ENCODE data around the gene MAP1A.

MAP1A gene

GRCh38 chr15:43522247-43522646 lies 4.8 kb downstream of the MAP1A start:
- no peak overlapping the region for H3K4me3 ChIP-seq (ENCODE audit: insufficient read depth, low read depth, low read length)
- no peaks in the 10 kb centered on the region for H3K9me3 ChIP-seq (ENCODE audit: control insufficient read depth, low read length)
- peaks cover 31% of the 10 kb centered on the region for H3K36me3 ChIP-seq (ENCODE audit: control insufficient read depth, insufficient read depth, low read length)
- H3K4me1 ChIP-seq (ENCODE audit: control insufficient read depth, insufficient read depth, low read length), result peaks cover 24% of the 10 kb centered on the region
- WGBS, 2 experiments, result 93% methylated on average over 9 of the region's 9 CpGs
- H3K27ac ChIP-seq (ENCODE audit: insufficient read depth, low read depth, low read length, poor library complexity, severe bottlenecking), result no peak overlapping the region
- H3K27me3 ChIP-seq (ENCODE audit: control insufficient read depth, insufficient read depth, low read length, poor library complexity, severe bottlenecking), result no peaks in the 10 kb centered on the region

GRCh38 chr15:43523646-43524045 lies 6.2 kb downstream of the MAP1A start:
- H3K9me3 ChIP-seq (ENCODE audit: control insufficient read depth, low read length), result no peaks in the 10 kb centered on the region
- 95 to 96% methylated on average over 7 of the region's 7 CpGs for WGBS, 2 experiments
- peaks cover 31% of the 10 kb centered on the region for H3K36me3 ChIP-seq (ENCODE audit: control insufficient read depth, insufficient read depth, low read length)
- no peaks in the 10 kb centered on the region for H3K27me3 ChIP-seq (ENCODE audit: control insufficient read depth, insufficient read depth, low read length, poor library complexity, severe bottlenecking)
- H3K4me3 ChIP-seq (ENCODE audit: insufficient read depth, low read depth, low read length), result no peak overlapping the region
- H3K27ac ChIP-seq (ENCODE audit: insufficient read depth, low read depth, low read length, poor library complexity, severe bottlenecking), result no peak overlapping the region
- peaks cover 17% of the 10 kb centered on the region for H3K4me1 ChIP-seq (ENCODE audit: control insufficient read depth, insufficient read depth, low read length)

- no peaks in the 10 kb centered on the region for H3K27me3 ChIP-seq (ENCODE audit: control insufficient read depth, insufficient read depth, low read length, poor library complexity, severe bottlenecking)
- H3K4me3 ChIP-seq (ENCODE audit: insufficient read depth, low read depth, low read length), result no peak overlapping the region
- H3K36me3 ChIP-seq (ENCODE audit: control insufficient read depth, insufficient read depth, low read length), result peaks cover 31% of the 10 kb centered on the region
- peaks cover 10% of the 10 kb centered on the region for H3K4me1 ChIP-seq (ENCODE audit: control insufficient read depth, insufficient read depth, low read length)
- 88 to 92% methylated on average over 4 of the region's 4 CpGs for WGBS, 2 experiments
- no peaks in the 10 kb centered on the region for H3K9me3 ChIP-seq (ENCODE audit: control insufficient read depth, low read length)
- H3K27ac ChIP-seq (ENCODE audit: insufficient read depth, low read depth, low read length, poor library complexity, severe bottlenecking), result no peak overlapping the region
Observed at GRCh38 chr15:43524254-43524845, 6.9 kb downstream of the MAP1A start.

GRCh38 chr15:43525131-43525530 lies 7.7 kb downstream of the MAP1A start:
- WGBS, 2 experiments, result 92 to 94% methylated on average over 4 of the region's 4 CpGs
- Histone ChIP-seq H3K4me1 (ENCODE audit: control insufficient read depth, insufficient read depth, low read length) (peaks cover 8% of the 10 kb centered on the region), H3K9me3 (ENCODE audit: control insufficient read depth, low read length) (no peaks in the 10 kb centered on the region), H3K27me3 (ENCODE audit: control insufficient read depth, insufficient read depth, low read length, poor library complexity, severe bottlenecking) (no peaks in the 10 kb centered on the region), H3K4me3 (ENCODE audit: insufficient read depth, low read depth, low read length) (no peak overlapping the region), H3K36me3 (ENCODE audit: control insufficient read depth, insufficient read depth, low read length) (peaks cover 31% of the 10 kb centered on the region), H3K27ac (ENCODE audit: insufficient read depth, low read depth, low read length, poor library complexity, severe bottlenecking) (no peak overlapping the region)

GRCh38 chr15:43526261-43526930 lies 9.0 kb downstream of the MAP1A start:
- H3K36me3 ChIP-seq (ENCODE audit: control insufficient read depth, insufficient read depth, low read length), result peaks cover 28% of the 10 kb centered on the region
- peaks cover 16% of the 10 kb centered on the region for H3K4me1 ChIP-seq (ENCODE audit: control insufficient read depth, insufficient read depth, low read length)
- H3K27me3 ChIP-seq (ENCODE audit: control insufficient read depth, insufficient read depth, low read length, poor library complexity, severe bottlenecking), result no peaks in the 10 kb centered on the region
- H3K4me3 ChIP-seq (ENCODE audit: insufficient read depth, low read depth, low read length), result no peak overlapping the region
- H3K27ac ChIP-seq (ENCODE audit: insufficient read depth, low read depth, low read length, poor library complexity, severe bottlenecking), result no peak overlapping the region
- 92 to 94% methylated on average over 11 of the region's 11 CpGs for WGBS, 2 experiments
- no peaks in the 10 kb centered on the region for H3K9me3 ChIP-seq (ENCODE audit: control insufficient read depth, low read length)

GRCh38 chr15:43527016-43527801 lies 9.8 kb downstream of the MAP1A start:
- Histone ChIP-seq H3K4me3 (ENCODE audit: insufficient read depth, low read depth, low read length) (no peak overlapping the region), H3K9me3 (ENCODE audit: control insufficient read depth, low read length) (no peaks in the 10 kb centered on the region), H3K27me3 (ENCODE audit: control insufficient read depth, insufficient read depth, low read length, poor library complexity, severe bottlenecking) (no peaks in the 10 kb centered on the region), H3K27ac (ENCODE audit: insufficient read depth, low read depth, low read length, poor library complexity, severe bottlenecking) (no peak overlapping the region), H3K36me3 (ENCODE audit: control insufficient read depth, insufficient read depth, low read length) (peaks cover 20% of the 10 kb centered on the region), H3K4me1 (ENCODE audit: control insufficient read depth, insufficient read depth, low read length) (peaks cover 22% of the 10 kb centered on the region)
- WGBS, 2 experiments, result 89 to 92% methylated on average over 8 to 9 of the region's 9 CpGs

GRCh38 chr15:43527802-43528541 lies 10.6 kb downstream of the MAP1A start:
- no peaks in the 10 kb centered on the region for H3K9me3 ChIP-seq (ENCODE audit: control insufficient read depth, low read length)
- H3K4me1 ChIP-seq (ENCODE audit: control insufficient read depth, insufficient read depth, low read length), result peaks cover 22% of the 10 kb centered on the region
- no peaks in the 10 kb centered on the region for H3K27me3 ChIP-seq (ENCODE audit: control insufficient read depth, insufficient read depth, low read length, poor library complexity, severe bottlenecking)
- H3K36me3 ChIP-seq (ENCODE audit: control insufficient read depth, insufficient read depth, low read length), result peaks cover 12% of the 10 kb centered on the region
- no peak overlapping the region for H3K4me3 ChIP-seq (ENCODE audit: insufficient read depth, low read depth, low read length)
- H3K27ac ChIP-seq (ENCODE audit: insufficient read depth, low read depth, low read length, poor library complexity, severe bottlenecking), result no peak overlapping the region
- 87% methylated on average over 12 of the region's 12 CpGs for WGBS, 2 experiments

GRCh38 chr15:43528542-43529007 lies 11.2 kb downstream of the MAP1A start:
- Histone ChIP-seq H3K27ac (ENCODE audit: insufficient read depth, low read depth, low read length, poor library complexity, severe bottlenecking) (no peak overlapping the region), H3K27me3 (ENCODE audit: control insufficient read depth, insufficient read depth, low read length, poor library complexity, severe bottlenecking) (no peaks in the 10 kb centered on the region), H3K4me1 (ENCODE audit: control insufficient read depth, insufficient read depth, low read length) (peaks cover 22% of the 10 kb centered on the region), H3K36me3 (ENCODE audit: control insufficient read depth, insufficient read depth, low read length) (peaks cover 6% of the 10 kb centered on the region), H3K9me3 (ENCODE audit: control insufficient read depth, low read length) (no peaks in the 10 kb centered on the region), H3K4me3 (ENCODE audit: insufficient read depth, low read depth, low read length) (no peak overlapping the region)
- WGBS, 2 experiments, result 92 to 93% methylated on average over 11 of the region's 11 CpGs

GRCh38 chr15:43529141-43529540 lies 11.7 kb downstream of the MAP1A start:
- Histone ChIP-seq H3K4me3 (ENCODE audit: insufficient read depth, low read depth, low read length) (no peak overlapping the region), H3K27me3 (ENCODE audit: control insufficient read depth, insufficient read depth, low read length, poor library complexity, severe bottlenecking) (no peaks in the 10 kb centered on the region), H3K27ac (ENCODE audit: insufficient read depth, low read depth, low read length, poor library complexity, severe bottlenecking) (no peak overlapping the region), H3K36me3 (ENCODE audit: control insufficient read depth, insufficient read depth, low read length) (peaks cover 6% of the 10 kb centered on the region), H3K4me1 (ENCODE audit: control insufficient read depth, insufficient read depth, low read length) (peaks cover 22% of the 10 kb centered on the region), H3K9me3 (ENCODE audit: control insufficient read depth, low read length) (no peaks in the 10 kb centered on the region)
- 96 to 97% methylated on average over 15 of the region's 15 CpGs for WGBS, 2 experiments

Data from ectodermal cell (in vitro differentiated cells).